Hepatocyte (in vitro differentiated cells): ENCODE data around the gene OTOG.

ENCODE experiments used
- CTCF ChIP-seq: fragments of 200-600 bp; sonication (generic); IDR thresholded peaks from 2 replicates; pipeline ENCODE4 v1.5.1; 2016; ENCODE audit warnings: antibody characterized with exemption, mild to moderate bottlenecking; ENCODE audit not compliant: poor library complexity
- EZH2phosphoT487 ChIP-seq: fragments of 200-600 bp; sonication (generic); IDR thresholded peaks from one replicate; pipeline ENCODE4 v1.6.1; 2018; ENCODE audit warnings: antibody characterized with exemption, mild to moderate bottlenecking, low read depth, moderate library complexity; ENCODE audit not compliant: unreplicated experiment, severe bottlenecking

- TF ChIP-seq CTCF = no peak
- no peak for TF ChIP-seq EZH2phosphoT487
Observed at GRCh38 chr11:17596310-17596669, 49.2 kb downstream of the OTOG start.
